HG03558 (cell line): ENCODE data around the gene RABGAP1L.

Experiments used
- ATAC-seq: cut with Tn5 transposase; IDR thresholded peaks from one replicate; pipeline ENCODE4 v1.9.1; 2021; ENCODE audit warnings: moderate number of reproducible peaks; ENCODE audit not compliant: unreplicated experiment; ENCODE audit errors: extremely low read depth

RABGAP1L gene

GRCh38 chr1:174724219-174724618 lies 564.9 kb downstream of the RABGAP1L start:
- no peak for ATAC-seq

- ATAC-seq: no peak
Measured at GRCh38 chr1:174726167-174726879, 567.0 kb downstream of the RABGAP1L start.

- no peak for ATAC-seq
Measured at GRCh38 chr1:174726880-174727585, 567.7 kb downstream of the RABGAP1L start.

- no peak for ATAC-seq
Measured at GRCh38 chr1:174734270-174734669, 575.0 kb downstream of the RABGAP1L start.

GRCh38 chr1:174736831-174737230 lies 577.5 kb downstream of the RABGAP1L start:
- no peak for ATAC-seq

GRCh38 chr1:174740249-174740968 lies 581.1 kb downstream of the RABGAP1L start:
- ATAC-seq: no peak

GRCh38 chr1:174742805-174743653 lies 583.7 kb downstream of the RABGAP1L start:
- ATAC-seq: no peak

- ATAC-seq: no peak
Measured at GRCh38 chr1:174743654-174744561, 584.6 kb downstream of the RABGAP1L start.

GRCh38 chr1:174744886-174745285 lies 585.6 kb downstream of the RABGAP1L start:
- ATAC-seq: no peak

- no peak for ATAC-seq
Measured at GRCh38 chr1:174746024-174746808, 586.9 kb downstream of the RABGAP1L start.

GRCh38 chr1:174747613-174748012 lies 588.3 kb downstream of the RABGAP1L start:
- ATAC-seq: no peak

GRCh38 chr1:174748586-174748985 lies 589.3 kb downstream of the RABGAP1L start:
- ATAC-seq: no peak

- no peak for ATAC-seq
Measured at GRCh38 chr1:174753131-174753530, 593.8 kb downstream of the RABGAP1L start.

GRCh38 chr1:174761335-174761734 lies 602.0 kb downstream of the RABGAP1L start:
- no peak for ATAC-seq

- ATAC-seq: no peak
Measured at GRCh38 chr1:174761901-174762585, 602.7 kb downstream of the RABGAP1L start.

GRCh38 chr1:174764191-174764590 lies 604.9 kb downstream of the RABGAP1L start:
- no peak for ATAC-seq

GRCh38 chr1:174766727-174767126 lies 607.4 kb downstream of the RABGAP1L start:
- no peak for ATAC-seq

GRCh38 chr1:174768516-174768915 lies 609.2 kb downstream of the RABGAP1L start:
- ATAC-seq: no peak
